ENCODE data around the gene TSPAN15.

The TSPAN15 gene

GRCh38 chr10:69549959-69550358 lies 98.7 kb downstream of the TSPAN15 start:
- DNase-seq (ENCODE audit: low read depth, low spot score) = no peak

- no peak for DNase-seq (ENCODE audit: low read depth, low spot score)
These were observed 101.0 kb downstream of the TSPAN15 start for GRCh38 chr10:69552268-69552667.

GRCh38 chr10:69553328-69553727 lies 102.1 kb downstream of the TSPAN15 start:
- DNase-seq (ENCODE audit: low read depth, low spot score) = no peak

GRCh38 chr10:69554611-69555010 lies 103.3 kb downstream of the TSPAN15 start:
- no peak for DNase-seq (ENCODE audit: low read depth, low spot score)

Data from brain pericyte (primary cell).